ENCODE results near the gene SLC25A5. TPM values are rescaled to one million over a fixed set of nuclear protein-coding genes. Genes with fewer than 3 reads are reported as not detected.
"Not testable (repeated sequence)": the region's sequence is repeated elsewhere in the genome, so short reads cannot be mapped to it uniquely, and the experiment has no call there.

Gene SLC25A5
- total RNA-seq, 1 donor from 2014 or later = 403 TPM

DNA sequence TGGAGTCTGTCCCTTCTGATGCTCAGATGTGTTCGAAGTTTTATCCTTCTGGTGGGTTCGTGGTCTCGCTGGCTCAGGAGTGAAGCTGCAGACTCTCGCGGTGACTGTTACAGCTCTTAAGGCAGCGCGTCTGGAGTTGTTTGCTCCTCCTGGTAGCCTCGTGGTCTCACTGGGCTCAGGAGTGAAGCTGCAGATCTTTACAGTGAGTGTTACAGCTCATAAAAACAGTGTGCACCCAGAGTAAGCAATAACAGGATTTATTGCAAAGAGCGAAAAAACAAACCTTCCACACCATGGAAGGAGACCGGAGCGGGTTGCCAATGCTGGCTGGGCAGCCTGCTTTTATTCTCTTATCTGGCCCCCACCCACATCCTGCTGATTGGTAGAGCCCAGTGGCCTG lies 18.5 kb downstream of the SLC25A5 start:
- H3K4me3 Mint-ChIP-seq = no peak overlapping the region
- no peaks in the 10 kb centered on the region for H3K27me3 Mint-ChIP-seq (ENCODE audit: low read depth)
- H3K9me3 Mint-ChIP-seq = no peaks in the 10 kb centered on the region
- no peak for DNase-seq (ENCODE audit: low read depth, low spot score)
- H3K4me1 Mint-ChIP-seq = no peaks in the 10 kb centered on the region
- TF ChIP-seq, protein P1, sequence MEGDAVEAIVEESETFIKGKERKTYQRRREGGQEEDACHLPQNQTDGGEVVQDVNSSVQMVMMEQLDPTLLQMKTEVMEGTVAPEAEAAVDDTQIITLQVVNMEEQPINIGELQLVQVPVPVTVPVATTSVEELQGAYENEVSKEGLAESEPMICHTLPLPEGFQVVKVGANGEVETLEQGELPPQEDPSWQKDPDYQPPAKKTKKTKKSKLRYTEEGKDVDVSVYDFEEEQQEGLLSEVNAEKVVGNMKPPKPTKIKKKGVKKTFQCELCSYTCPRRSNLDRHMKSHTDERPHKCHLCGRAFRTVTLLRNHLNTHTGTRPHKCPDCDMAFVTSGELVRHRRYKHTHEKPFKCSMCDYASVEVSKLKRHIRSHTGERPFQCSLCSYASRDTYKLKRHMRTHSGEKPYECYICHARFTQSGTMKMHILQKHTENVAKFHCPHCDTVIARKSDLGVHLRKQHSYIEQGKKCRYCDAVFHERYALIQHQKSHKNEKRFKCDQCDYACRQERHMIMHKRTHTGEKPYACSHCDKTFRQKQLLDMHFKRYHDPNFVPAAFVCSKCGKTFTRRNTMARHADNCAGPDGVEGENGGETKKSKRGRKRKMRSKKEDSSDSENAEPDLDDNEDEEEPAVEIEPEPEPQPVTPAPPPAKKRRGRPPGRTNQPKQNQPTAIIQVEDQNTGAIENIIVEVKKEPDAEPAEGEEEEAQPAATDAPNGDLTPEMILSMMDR (conservative IDR thresholded peaks at IDR 0.05) = no peak
- peaks cover 2% of the 10 kb centered on the region for H3K36me3 Mint-ChIP-seq (ENCODE audit: low read depth)
- H3K27ac Mint-ChIP-seq (ENCODE audit: unreplicated experiment) = peak overlapping the region; percentile 29

DNA sequence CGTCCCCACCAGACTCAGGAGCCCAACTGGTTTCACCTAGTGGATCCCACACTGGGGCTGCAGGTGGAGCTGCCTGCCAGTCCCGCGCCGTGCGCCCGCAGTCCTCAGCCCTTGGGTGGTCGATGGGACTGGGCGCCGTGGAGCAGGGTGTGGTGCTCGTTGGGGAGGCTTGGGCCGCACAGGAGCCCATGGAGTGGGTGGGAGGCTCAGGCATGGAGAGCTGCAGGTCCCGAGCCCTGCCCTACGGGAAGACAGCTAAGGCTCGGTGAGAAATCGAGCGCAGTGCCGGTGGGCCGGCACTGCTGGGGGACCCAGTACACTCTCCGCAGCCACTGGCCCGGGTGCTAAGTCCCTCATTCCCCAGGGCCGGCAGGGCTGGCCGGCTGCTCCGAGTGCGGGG lies 19.5 kb downstream of the SLC25A5 start:
- not testable (repeated sequence) for H3K27me3 Mint-ChIP-seq (ENCODE audit: low read depth); H3K9me3 Mint-ChIP-seq; H3K4me1 Mint-ChIP-seq; DNase-seq (ENCODE audit: low read depth, low spot score); H3K36me3 Mint-ChIP-seq (ENCODE audit: low read depth); H3K27ac Mint-ChIP-seq (ENCODE audit: unreplicated experiment); H3K4me3 Mint-ChIP-seq

GRCh38 chrX:119488749-119489148 lies 20.5 kb downstream of the SLC25A5 start:
- H3K4me3 Mint-ChIP-seq = no peak overlapping the region
- H3K9me3 Mint-ChIP-seq = no peaks in the 10 kb centered on the region
- peaks cover 2% of the 10 kb centered on the region for H3K36me3 Mint-ChIP-seq (ENCODE audit: low read depth)
- no peaks in the 10 kb centered on the region for H3K4me1 Mint-ChIP-seq
- H3K27ac Mint-ChIP-seq (ENCODE audit: unreplicated experiment) = no peak overlapping the region
- TF ChIP-seq, protein P1 (conservative IDR thresholded peaks at IDR 0.05) = peak; percentile 71
- peak; percentile 42 for DNase-seq (ENCODE audit: low read depth, low spot score)
- no peaks in the 10 kb centered on the region for H3K27me3 Mint-ChIP-seq (ENCODE audit: low read depth)

DNA sequence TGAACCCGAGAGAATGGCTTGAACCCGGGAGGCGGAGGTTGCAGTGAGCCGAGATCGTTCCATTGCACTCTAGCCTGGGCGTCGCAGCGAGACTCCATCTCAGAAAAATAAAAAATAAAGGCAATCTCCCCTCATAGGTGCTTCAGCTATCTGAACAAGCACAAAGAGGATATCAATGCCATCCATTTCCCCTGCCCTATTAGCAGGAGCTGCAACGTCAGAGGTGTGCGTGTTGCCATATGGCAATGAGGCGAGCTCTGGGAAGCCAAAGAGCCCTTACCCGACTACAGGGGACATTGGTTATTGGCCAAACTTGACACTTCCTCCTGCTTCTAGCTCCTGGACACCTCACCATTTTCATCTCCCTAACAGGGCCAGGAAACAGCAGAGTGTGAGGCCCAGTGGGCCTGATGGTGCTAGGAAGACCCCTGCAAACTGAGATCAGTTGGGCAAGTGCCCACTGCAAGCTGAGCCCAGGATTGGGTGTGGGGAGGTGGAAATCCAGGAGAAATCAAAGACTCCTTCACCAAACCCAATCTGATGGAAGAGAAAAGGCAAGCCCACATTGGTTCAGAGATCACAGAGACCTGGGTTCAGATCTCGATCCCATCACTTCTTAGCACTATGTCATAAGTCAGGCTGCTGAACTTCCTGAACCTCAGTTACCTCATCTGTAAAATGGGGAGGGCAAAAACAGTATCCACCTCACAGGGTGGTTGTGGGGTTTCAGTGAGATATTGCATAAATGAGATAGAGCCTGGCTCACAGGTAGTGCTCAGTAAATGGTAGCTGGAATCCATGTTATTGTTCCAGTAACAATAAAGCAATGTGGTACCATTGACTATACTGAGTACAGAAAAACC lies 21.2 kb downstream of the SLC25A5 start:
- H3K36me3 Mint-ChIP-seq (ENCODE audit: low read depth) = peaks cover 2% of the 10 kb centered on the region
- TF ChIP-seq, protein P1 (conservative IDR thresholded peaks at IDR 0.05) = no peak
- no peaks in the 10 kb centered on the region for H3K27me3 Mint-ChIP-seq (ENCODE audit: low read depth)
- no peak for DNase-seq (ENCODE audit: low read depth, low spot score)
- no peak overlapping the region for H3K4me3 Mint-ChIP-seq
- peaks cover 4% of the 10 kb centered on the region for H3K4me1 Mint-ChIP-seq
- no peaks in the 10 kb centered on the region for H3K9me3 Mint-ChIP-seq
- no peak overlapping the region for H3K27ac Mint-ChIP-seq (ENCODE audit: unreplicated experiment)

DNA sequence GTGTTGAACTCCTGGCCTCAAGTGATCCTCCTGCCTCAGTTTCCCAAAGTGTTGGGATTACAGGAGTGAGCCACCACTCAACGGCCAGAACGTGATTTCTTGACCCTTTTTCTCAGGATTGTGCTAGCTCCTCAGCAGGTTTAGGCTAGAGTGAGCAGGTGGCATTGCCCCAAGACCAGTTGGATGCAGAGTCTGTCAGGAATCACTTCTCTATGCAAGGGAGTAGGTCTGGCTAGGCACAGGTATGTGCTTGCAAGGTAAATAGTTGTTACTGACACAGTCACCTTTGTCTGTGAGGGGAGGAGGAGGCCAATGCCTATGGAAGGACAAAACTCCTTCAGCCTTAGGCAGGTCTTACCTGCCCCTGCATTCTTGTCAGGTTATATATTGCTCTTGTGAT lies 24.2 kb downstream of the SLC25A5 start:
- no peak for DNase-seq (ENCODE audit: low read depth, low spot score)
- Mint-ChIP-seq H3K9me3 (no peaks in the 10 kb centered on the region), H3K4me1 (peaks cover 20% of the 10 kb centered on the region), H3K27ac (ENCODE audit: unreplicated experiment) (no peak overlapping the region), H3K4me3 (no peak overlapping the region), H3K36me3 (ENCODE audit: low read depth) (peaks cover 2% of the 10 kb centered on the region), H3K27me3 (ENCODE audit: low read depth) (no peaks in the 10 kb centered on the region)
- TF ChIP-seq, protein P1 (conservative IDR thresholded peaks at IDR 0.05) = no peak

DNA sequence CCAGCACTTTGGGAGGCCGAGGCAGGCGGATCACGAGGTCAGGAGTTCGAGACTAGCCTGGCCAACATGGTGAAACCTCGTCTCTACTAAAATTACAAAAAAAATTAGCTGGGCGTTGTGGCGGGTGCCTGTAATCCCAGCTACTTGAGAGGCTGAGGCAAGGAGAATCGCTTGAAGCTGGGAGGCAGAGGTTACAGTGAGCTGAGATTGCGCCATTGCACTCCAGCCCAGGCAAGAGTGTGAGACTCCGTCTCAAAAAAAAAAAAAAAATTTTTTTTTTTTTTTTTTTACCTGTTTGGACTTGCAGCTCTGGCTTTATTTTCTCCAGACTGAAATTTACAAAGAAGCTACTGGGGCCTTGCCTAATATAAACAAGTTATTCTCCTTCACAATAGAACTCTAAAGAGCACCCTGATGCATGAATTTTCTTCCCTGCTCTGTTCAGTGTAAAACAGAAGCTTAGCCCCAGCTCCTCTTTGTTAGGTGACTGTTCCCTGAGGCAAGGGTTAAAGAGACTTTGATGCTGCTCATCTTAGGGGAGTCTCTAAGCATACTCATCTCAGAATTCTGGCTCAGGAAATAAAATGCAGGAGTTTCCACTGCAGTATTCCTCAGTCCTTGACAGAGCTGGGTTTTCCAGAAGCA lies 25.7 kb downstream of the SLC25A5 start:
- not testable (repeated sequence) for H3K36me3 Mint-ChIP-seq (ENCODE audit: low read depth); H3K27me3 Mint-ChIP-seq (ENCODE audit: low read depth); H3K4me3 Mint-ChIP-seq; H3K27ac Mint-ChIP-seq (ENCODE audit: unreplicated experiment); H3K9me3 Mint-ChIP-seq; DNase-seq (ENCODE audit: low read depth, low spot score)
- peaks cover 20% of the 10 kb centered on the region for H3K4me1 Mint-ChIP-seq
